Common myeloid progenitor, CD34-positive (primary cell): Measurements from ENCODE around the gene PLEKHG7.
"Not testable (repeated sequence)": the region's sequence is repeated elsewhere in the genome, so short reads cannot be mapped to it uniquely, and the experiment has no call there.

Experiments used
- CTCF ChIA-PET: fragments of 350-600 bp; sonication (Branson Sonifier 250); formaldehyde crosslinking; loops from one replicate; lab custom pipeline; 2021; ENCODE audit warnings: antibody characterized with exemption; lab: Charles Lee
- POLR2A ChIA-PET: fragments of 350-600 bp; sonication (Branson Sonifier 250); formaldehyde crosslinking; loops from one replicate; lab custom pipeline; 2021; ENCODE audit warnings: antibody characterized with exemption; lab: Charles Lee
- DNase-seq, 3 donors: peaks; one replicate each; pipeline versions ENCODE4 v3.0.0 to v3.0.0-alpha.2; 2013
- H3K27ac ChIP-seq, 2 experiments: 1 replicate in 1 of 2; 2 replicates in 1 of 2; pipeline ENCODE4 v1.7.0; 2013; ENCODE audit warnings: inconsistent platforms in 2 of 2, low read length in 2 of 2, mild to moderate bottlenecking in 2 of 2, low read depth in 1 of 2, moderate library complexity in 1 of 2; ENCODE audit not compliant: severe bottlenecking in 2 of 2, insufficient read depth in 1 of 2, poor library complexity in 1 of 2
- H3K27me3 ChIP-seq, 5 experiments: replicated peaks in 2 of 5; 1 replicate in 3 of 5; 2 replicates in 2 of 5; pipeline versions ENCODE4 v1.6.1 to v1.7.0; 2013; ENCODE audit warnings: low read length in 4 of 5, mild to moderate bottlenecking in 2 of 5, moderate library complexity in 2 of 5, inconsistent platforms in 1 of 5; ENCODE audit not compliant: insufficient read depth in 5 of 5, control insufficient read depth in 4 of 5
- H3K36me3 ChIP-seq, 4 experiments: 1 replicate in 2 of 4; 2 replicates in 2 of 4; pipeline versions ENCODE4 v1.6.1 to v1.7.0; 2013; ENCODE audit warnings: low read length in 3 of 4, control low read depth in 1 of 4, mild to moderate bottlenecking in 1 of 4; ENCODE audit not compliant: control insufficient read depth in 4 of 4, insufficient read depth in 4 of 4
- H3K4me1 ChIP-seq, 4 experiments: 1 replicate in 3 of 4; 2 replicates in 1 of 4; pipeline versions ENCODE4 v1.6.1 to v1.7.1; 2013; ENCODE audit warnings: low read length in 3 of 4, mild to moderate bottlenecking in 3 of 4, control low read depth in 1 of 4, inconsistent platforms in 1 of 4, moderate library complexity in 1 of 4; ENCODE audit not compliant: control insufficient read depth in 4 of 4, insufficient read depth in 4 of 4; ENCODE audit errors: control extremely low read depth in 1 of 4
- H3K4me3 ChIP-seq, 7 experiments: 1 replicate in 4 of 7; 2 replicates in 3 of 7; pipeline versions ENCODE4 v1.5.1 to v1.7.0; 2013; ENCODE audit warnings: mild to moderate bottlenecking in 7 of 7, low read length in 6 of 7, moderate library complexity in 6 of 7, inconsistent platforms in 2 of 7, low read depth in 2 of 7, control low read depth in 1 of 7; ENCODE audit not compliant: insufficient read depth in 4 of 7, control insufficient read depth in 1 of 7; ENCODE audit errors: extremely low read depth in 1 of 7
- H3K9me3 ChIP-seq, 5 experiments: 1 replicate in 4 of 5; 2 replicates in 1 of 5; pipeline versions ENCODE4 v1.6.1 to v1.7.1; 2013; ENCODE audit warnings: low read length in 4 of 5, mild to moderate bottlenecking in 2 of 5, inconsistent platforms in 1 of 5, low read depth in 1 of 5, moderate library complexity in 1 of 5; ENCODE audit not compliant: control insufficient read depth in 4 of 5, insufficient read depth in 2 of 5; ENCODE audit errors: control extremely low read depth in 1 of 5
- WGBS: methylation state at CpG from one replicate; pipeline ENCODE4 v1.1.5; 2013; ENCODE audit not compliant: insufficient coverage; 5-methylcytosine and 5-hydroxymethylcytosine counted together

The PLEKHG7 gene

DNA sequence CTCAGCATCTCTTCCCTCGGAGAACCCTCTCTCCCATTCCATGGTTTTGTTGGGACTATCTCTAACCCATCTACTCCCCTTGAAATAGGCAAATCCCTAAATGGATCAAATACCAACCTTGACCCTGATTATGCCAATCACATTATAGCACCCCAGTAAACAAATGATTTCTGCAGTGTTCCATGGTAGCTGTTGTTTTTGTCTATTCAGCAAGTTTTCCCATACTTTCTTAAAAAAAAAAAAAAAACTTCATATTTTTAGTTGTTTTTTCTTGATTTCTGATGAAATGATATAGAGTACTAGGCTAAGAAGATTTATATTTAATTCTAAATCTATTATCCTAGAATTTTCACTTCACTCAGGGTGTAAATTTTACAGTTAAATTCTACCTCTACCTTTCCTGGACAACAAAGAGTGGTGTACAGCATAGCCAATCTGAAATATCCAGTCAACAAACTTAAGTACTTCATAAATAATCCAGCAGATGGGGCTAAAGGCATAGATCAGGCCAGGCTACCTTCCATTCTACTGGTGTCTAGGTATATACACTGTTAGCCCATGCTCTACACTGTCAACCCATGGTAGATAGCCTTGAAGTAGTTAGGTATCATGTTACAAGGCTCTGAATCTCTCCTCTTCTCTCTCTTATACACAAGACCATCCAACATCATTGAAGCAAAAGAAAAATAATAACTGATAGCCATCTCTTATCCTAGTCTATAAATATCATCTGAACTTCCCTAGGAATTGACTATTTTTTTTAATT is 82.2 kb downstream of the PLEKHG7 start:
- no peak overlapping the region for H3K27ac ChIP-seq
- ChIA-PET POLR2A (no interaction called here), CTCF (interaction anchor here (0.8 to 4.2 kb wide), 11 partner anchors 10 to 612 kb away, joined by 3 to 30 read pairs (median 4); no protein-coding TSS in a partner anchor)
- H3K4me1 ChIP-seq, result peaks cover 0 to 8% (median 0%) of the 10 kb centered on the region in 4 experiments
- WGBS, result 78% methylated on average over 1 of the region's 1 CpG
- H3K4me3 ChIP-seq, result no peak overlapping the region
- peaks cover 0 to 6% (median 5%) of the 10 kb centered on the region in 4 experiments for H3K36me3 ChIP-seq
- H3K27me3 ChIP-seq, result no peaks in the 10 kb centered on the region
- DNase-seq, result peak; percentile 71 to 86 (median 85)
- no peaks in the 10 kb centered on the region for H3K9me3 ChIP-seq

- no CpG with 5 or more reads among the region's 1 CpG for WGBS
- ChIA-PET POLR2A (no interaction called here), CTCF (interaction anchor here (0.8 to 4.2 kb wide), 9 partner anchors 10 to 629 kb away, joined by 3 to 30 read pairs (median 4); no protein-coding TSS in a partner anchor)
- DNase-seq, result no peak
- no peaks in the 10 kb centered on the region for H3K27me3 ChIP-seq
- no peak overlapping the region for H3K27ac ChIP-seq
- no peak overlapping the region for H3K4me3 ChIP-seq
- peaks cover 0 to 3% (median 0%) of the 10 kb centered on the region in 5 experiments for H3K9me3 ChIP-seq
- peaks cover 0 to 8% (median 0%) of the 10 kb centered on the region in 4 experiments for H3K4me1 ChIP-seq
- H3K36me3 ChIP-seq, result peaks cover 0 to 6% (median 4%) of the 10 kb centered on the region in 4 experiments
Measured at GRCh38 chr12:92785563-92785950, 82.8 kb downstream of the PLEKHG7 start.

DNA sequence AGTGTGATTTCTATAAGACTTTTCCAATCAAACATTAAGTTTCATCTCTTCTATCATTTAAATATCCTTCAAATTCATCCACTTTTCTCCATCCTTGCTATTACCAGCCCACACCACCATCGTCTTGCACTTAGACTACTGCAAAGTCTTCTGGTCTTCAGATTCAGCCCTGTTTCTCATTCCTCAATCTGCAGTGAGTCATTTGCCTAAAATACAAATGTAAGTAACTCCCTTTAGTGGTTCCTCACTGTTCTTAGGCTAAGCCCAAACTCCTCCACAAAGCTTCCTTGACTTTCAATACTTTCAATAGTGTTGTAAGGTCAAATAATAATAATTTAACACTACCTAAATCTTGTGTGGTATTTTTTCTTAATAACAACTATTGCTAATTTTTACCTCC is 83.3 kb downstream of the PLEKHG7 start:
- no peak overlapping the region for H3K4me3 ChIP-seq
- ChIA-PET CTCF (interaction anchor here (0.8 to 4.2 kb wide), 10 partner anchors 9 to 1316 kb away, joined by 3 to 30 read pairs (median 4); no protein-coding TSS in a partner anchor), POLR2A (no interaction called here)
- peaks cover 0 to 3% (median 0%) of the 10 kb centered on the region in 5 experiments for H3K9me3 ChIP-seq
- DNase-seq, result no peak
- no peaks in the 10 kb centered on the region for H3K27me3 ChIP-seq
- no peak overlapping the region for H3K27ac ChIP-seq
- peaks cover 0 to 5% (median 4%) of the 10 kb centered on the region in 4 experiments for H3K36me3 ChIP-seq
- WGBS, result 100% methylated on average over 1 of the region's 1 CpG
- peaks cover 0 to 8% (median 0%) of the 10 kb centered on the region in 4 experiments for H3K4me1 ChIP-seq

DNA sequence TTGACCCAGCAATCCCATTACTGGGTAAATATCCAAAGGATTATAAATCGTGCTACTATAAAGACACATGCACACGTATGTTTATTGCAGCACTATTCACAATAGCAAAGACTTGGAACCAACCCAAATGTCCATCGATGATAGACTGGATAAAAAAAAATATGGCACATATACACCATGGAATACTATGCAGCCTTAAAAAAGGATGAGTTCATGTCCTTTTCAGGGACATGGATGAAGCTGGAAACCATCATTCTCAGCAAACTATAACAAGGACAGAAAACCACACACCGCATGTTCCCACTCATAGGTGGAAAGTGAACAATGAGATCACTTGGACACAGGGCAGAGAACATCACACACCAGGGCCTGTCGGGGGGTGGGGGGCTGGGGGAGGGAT is 91.6 kb downstream of the PLEKHG7 start:
- H3K36me3 ChIP-seq, result peaks cover 5 to 17% (median 9%) of the 10 kb centered on the region in 4 experiments
- POLR2A ChIA-PET, CTCF ChIA-PET, H3K27ac ChIP-seq, H3K4me3 ChIP-seq, H3K27me3 ChIP-seq, DNase-seq, H3K4me1 ChIP-seq, H3K9me3 ChIP-seq: not testable (repeated sequence)
- WGBS, result no CpG with 5 or more reads among the region's 5 CpGs

GRCh38 chr12:92794814-92795213 is 92.0 kb downstream of the PLEKHG7 start:
- POLR2A ChIA-PET, result no interaction called here
- Histone ChIP-seq H3K27me3 (no peaks in the 10 kb centered on the region), H3K4me1 (no peaks in the 10 kb centered on the region), H3K36me3 (peaks cover 6 to 16% (median 10%) of the 10 kb centered on the region in 4 experiments), H3K27ac (no peak overlapping the region), H3K4me3 (no peak overlapping the region), H3K9me3 (peaks cover 0 to 4% (median 0%) of the 10 kb centered on the region in 5 experiments)
- DNase-seq, result no peak
- CTCF ChIA-PET, result interaction anchor here (1.1 to 2.1 kb wide), 3 partner anchors 9 to 132 kb away, joined by 3 to 9 read pairs (median 3); no protein-coding TSS in a partner anchor

DNA sequence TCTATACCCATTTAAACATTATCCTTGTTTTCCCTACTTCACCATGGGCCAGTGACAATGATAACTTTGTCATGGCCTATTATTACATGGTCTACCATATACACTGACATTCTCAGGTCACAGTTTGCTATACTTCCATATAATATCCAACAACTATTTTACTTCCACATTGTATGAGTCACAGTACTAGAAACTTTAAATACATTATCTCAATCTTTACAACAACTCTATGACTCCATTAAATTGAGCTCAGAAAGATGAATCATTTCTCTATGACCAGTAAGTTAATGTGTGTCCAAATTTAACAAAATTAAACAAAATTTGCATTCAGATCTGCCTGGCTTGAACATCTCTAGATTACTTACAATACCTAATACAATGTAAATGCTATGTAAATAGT is 93.9 kb downstream of the PLEKHG7 start:
- no peak overlapping the region for H3K27ac ChIP-seq
- no peaks in the 10 kb centered on the region for H3K9me3 ChIP-seq
- peaks cover 6 to 26% (median 14%) of the 10 kb centered on the region in 4 experiments for H3K36me3 ChIP-seq
- no peaks in the 10 kb centered on the region for H3K27me3 ChIP-seq
- no peak for DNase-seq
- POLR2A ChIA-PET, result interaction anchor here (0.7 kb wide), 1 partner anchor 1018 kb away, joined by 5 read pairs; no protein-coding TSS in a partner anchor
- no peak overlapping the region for H3K4me3 ChIP-seq
- H3K4me1 ChIP-seq, result no peaks in the 10 kb centered on the region
- CTCF ChIA-PET, result interaction anchor here (2.1 kb wide), 1 partner anchor 12 kb away, joined by 9 read pairs; no protein-coding TSS in a partner anchor

DNA sequence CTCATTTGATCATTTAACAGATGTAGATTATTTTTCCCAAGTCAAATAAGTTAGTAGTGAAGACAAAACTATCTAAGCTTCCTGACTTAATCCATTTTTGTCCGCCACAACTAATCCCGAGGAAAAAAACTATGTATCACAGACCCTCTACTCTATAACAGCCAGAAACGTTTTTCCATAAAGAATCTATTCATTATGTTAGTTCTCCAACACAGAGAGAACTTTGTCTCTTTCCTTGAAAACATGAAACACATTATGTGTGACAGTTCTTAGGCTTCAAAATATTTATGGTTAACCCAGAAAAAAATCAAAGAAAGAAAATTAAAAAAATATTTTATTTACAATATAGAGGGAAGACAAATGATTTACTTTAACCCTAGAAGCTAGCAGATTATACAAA is 100.1 kb downstream of the PLEKHG7 start:
- Histone ChIP-seq H3K4me1 (no peaks in the 10 kb centered on the region), H3K9me3 (peaks cover 0 to 3% (median 0%) of the 10 kb centered on the region in 5 experiments), H3K4me3 (no peak overlapping the region), H3K27ac (no peak overlapping the region), H3K27me3 (no peaks in the 10 kb centered on the region), H3K36me3 (peaks cover 9 to 45% (median 19%) of the 10 kb centered on the region in 4 experiments)
- WGBS, result 92% methylated on average over 2 of the region's 3 CpGs
- ChIA-PET CTCF (no interaction called here), POLR2A (no interaction called here)
- DNase-seq, result no peak
